Ovary (tissue), 3 donors: ENCODE results near the gene NUDT8.

Source experiments
- CTCF ChIP-seq, 3 donors: fragments of 450-650 bp in 2 of 3; fragments of 200-600 bp in 1 of 3; IDR thresholded peaks; one replicate each; pipeline versions ENCODE4 v1.5.1 to v1.8.0; 2016 to 2022; ENCODE audit warnings: antibody characterized with exemption in 3 of 3, mild to moderate bottlenecking in 1 of 3
- EP300 ChIP-seq: sonication (generic); formaldehyde crosslinking; IDR thresholded peaks from one replicate; pipeline ENCODE4 v1.6.1; 2017; ENCODE audit warnings: antibody characterized with exemption
- POLR2A ChIP-seq: fragments of 450-650 bp; IDR thresholded peaks from one replicate; pipeline ENCODE4 v1.6.1; 2017; ENCODE audit warnings: antibody characterized with exemption, mild to moderate bottlenecking, moderate library complexity
- donor health status: DM: no; HTN: no; CAD: no.

GRCh38 chr11:67626970-67627369, 2.8 kb downstream of the NUDT8 start:
- no peak for TF ChIP-seq CTCF (IDR thresholded peaks at IDR 0.05)
- TF ChIP-seq POLR2A, result no peak
- TF ChIP-seq EP300, result no peak
